GM12891 (cell line): ENCODE data around the gene BMPER.

Experiments used
- DNase-seq: peaks from one replicate; pipeline ENCODE4 v3.0.0; 2011; ENCODE audit warnings: low spot score; ENCODE audit not compliant: insufficient read length
- FAIRE-seq: peaks from 2 replicates; lab custom pipeline; 2011; peaks lifted over from hg19 to GRCh38; lab: Jason Lieb, UNC
- PAX5 ChIP-seq: IDR thresholded peaks from 2 replicates; pipeline ENCODE4 v1.6.1; 2011; ENCODE audit warnings: low read length, moderate library complexity, mild to moderate bottlenecking; ENCODE audit not compliant: insufficient read depth, severe bottlenecking
- POLR2A ChIP-seq: IDR thresholded peaks from 2 replicates; pipeline ENCODE4 v1.6.1; 2011; ENCODE audit warnings: low read depth, low read length, control low read depth
- POLR2AphosphoS5 ChIP-seq: IDR thresholded peaks from 2 replicates; pipeline ENCODE4 v1.6.1; 2011; ENCODE audit warnings: low read depth, low read length, control low read depth
- POU2F2 ChIP-seq: IDR thresholded peaks from 2 replicates; pipeline ENCODE4 v1.6.1; 2011; ENCODE audit warnings: low read depth, mild to moderate bottlenecking, control low read depth, low read length, moderate library complexity
- SPI1 ChIP-seq: IDR thresholded peaks from 2 replicates; pipeline ENCODE4 v1.6.1; 2011; ENCODE audit warnings: low read depth, low read length, control low read depth
- TAF1 ChIP-seq: IDR thresholded peaks from 2 replicates; pipeline ENCODE4 v1.6.1; 2011; ENCODE audit warnings: low read depth, low read length, control low read depth

BMPER gene

GRCh38 chr7:33961948-33962347, 56.6 kb downstream of the BMPER start:
- no peak for FAIRE-seq
- TF ChIP-seq POU2F2 (no peak), POLR2AphosphoS5 (no peak), TAF1 (no peak), PAX5 (no peak), SPI1 (no peak), POLR2A (no peak)
- DNase-seq: no peak

DNA sequence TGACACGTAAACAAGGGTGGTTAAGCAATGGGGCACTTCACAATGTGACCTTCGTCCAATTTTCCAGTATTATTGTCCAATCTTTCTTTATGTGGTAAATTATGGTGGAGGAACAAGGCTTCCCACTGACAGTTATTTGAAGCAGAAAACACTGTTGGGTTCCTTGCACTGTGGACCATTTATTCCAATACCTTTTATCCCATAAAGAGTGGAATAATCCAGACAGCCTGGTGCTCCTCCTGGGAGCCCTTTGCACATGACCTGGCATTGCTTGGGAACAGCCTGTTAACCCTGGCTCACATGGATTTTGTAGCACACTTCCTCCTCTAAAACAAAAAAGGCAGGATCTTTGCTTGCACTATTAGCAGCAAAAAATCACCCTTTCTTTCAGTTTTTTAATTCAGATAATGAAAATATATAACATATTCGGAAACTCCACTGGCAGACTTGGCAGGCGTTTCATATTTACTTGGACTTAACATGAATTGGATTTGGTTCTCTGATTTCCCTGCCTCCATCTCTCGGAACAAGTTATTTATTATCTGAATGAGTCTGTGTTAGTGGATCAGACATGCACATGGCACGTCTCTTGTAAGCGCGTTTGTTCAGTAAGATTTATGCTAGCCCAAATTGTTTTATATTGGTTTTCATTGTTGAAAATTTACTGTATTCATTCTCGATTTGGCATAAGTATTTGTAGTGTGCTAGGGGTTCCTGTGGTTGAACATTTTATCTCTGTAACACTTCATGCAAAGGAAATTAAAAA, 59.3 kb downstream of the BMPER start:
- TF ChIP-seq TAF1: no peak
- no peak for TF ChIP-seq SPI1
- TF ChIP-seq PAX5: no peak
- TF ChIP-seq POLR2A: no peak
- TF ChIP-seq POLR2AphosphoS5: no peak
- no peak for TF ChIP-seq POU2F2
- DNase-seq (no peak), FAIRE-seq (no peak)

DNA sequence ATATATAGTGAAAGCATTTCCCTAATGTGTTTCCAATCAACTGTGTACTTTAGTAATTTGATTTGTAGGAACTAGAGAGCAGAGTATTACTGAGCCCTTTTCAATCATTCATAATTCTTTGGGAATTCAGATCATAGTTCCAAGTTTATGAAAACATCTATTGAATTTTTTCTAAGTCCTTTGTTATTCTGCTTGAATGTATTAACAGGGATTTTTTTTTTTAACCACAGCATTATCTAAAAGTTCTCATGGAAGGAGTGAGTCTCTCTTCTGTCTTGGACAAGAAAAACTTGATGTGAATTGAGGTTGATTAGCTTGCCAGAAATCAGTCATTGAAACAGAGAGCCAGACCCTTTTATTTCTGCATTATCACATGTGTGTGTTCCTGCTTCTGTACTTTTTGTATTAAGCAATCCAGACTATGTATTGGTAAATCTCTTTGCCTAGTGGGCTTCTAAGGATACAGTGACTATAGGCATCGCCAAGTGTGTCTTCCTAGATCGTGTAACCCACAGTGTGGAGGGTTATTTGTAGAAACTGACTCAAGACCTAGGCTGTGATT, 59.9 kb downstream of the BMPER start:
- FAIRE-seq (no peak), DNase-seq (no peak)
- no peak for TF ChIP-seq TAF1
- no peak for TF ChIP-seq SPI1
- TF ChIP-seq POLR2AphosphoS5: no peak
- TF ChIP-seq POU2F2: no peak
- TF ChIP-seq POLR2A: no peak
- TF ChIP-seq PAX5: no peak

- DNase-seq (no peak), FAIRE-seq (no peak)
- TF ChIP-seq POLR2A (no peak), TAF1 (no peak)
These were observed 63.3 kb downstream of the BMPER start for GRCh38 chr7:33968591-33968990.

DNA sequence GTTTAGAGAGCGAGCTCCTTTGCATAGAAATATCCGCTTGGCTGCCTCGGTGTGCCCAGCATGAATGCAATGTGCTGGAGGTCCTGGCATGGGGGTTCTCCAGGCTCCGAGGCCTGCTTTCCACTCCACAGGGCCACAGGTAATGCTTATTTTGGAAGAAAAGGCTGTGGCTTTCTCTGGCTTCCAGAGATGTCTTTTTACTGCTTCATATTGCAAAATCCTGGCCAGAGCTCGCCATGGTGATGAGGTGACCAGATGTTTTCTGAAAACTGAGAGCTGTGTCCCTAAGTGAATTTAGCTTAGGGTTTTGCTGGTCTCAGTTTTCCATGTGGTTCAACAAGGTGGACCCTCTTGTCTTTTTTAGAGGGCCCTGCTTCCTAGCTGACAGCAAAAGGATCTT, 65.2 kb downstream of the BMPER start:
- TF ChIP-seq PAX5: no peak
- TF ChIP-seq SPI1: no peak
- no peak for TF ChIP-seq TAF1
- TF ChIP-seq POLR2A: no peak
- no peak for TF ChIP-seq POLR2AphosphoS5
- no peak for TF ChIP-seq POU2F2
- DNase-seq (no peak), FAIRE-seq (no peak)

DNA sequence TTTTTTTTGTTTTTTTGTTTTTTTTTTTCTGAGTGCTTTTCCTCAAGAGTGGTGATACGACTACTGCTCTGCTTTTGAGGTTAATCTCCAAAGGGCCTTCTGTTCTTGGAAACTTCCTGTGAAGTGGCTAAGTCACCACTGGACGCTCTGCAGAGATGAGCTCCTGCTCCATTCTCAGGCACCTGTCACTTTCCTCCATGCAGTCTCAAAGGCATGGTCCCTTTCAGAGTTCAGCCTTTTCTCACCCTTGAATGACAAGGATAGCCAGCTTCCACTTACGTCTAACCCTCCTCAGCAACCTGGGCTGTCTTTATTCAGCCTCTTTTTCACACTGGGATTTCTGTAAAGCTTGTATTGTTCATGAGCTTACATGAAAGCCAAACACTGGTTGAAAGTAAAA, 65.8 kb downstream of the BMPER start:
- DNase-seq (no peak), FAIRE-seq (no peak)
- no peak for TF ChIP-seq POLR2AphosphoS5
- TF ChIP-seq POLR2A: no peak
- TF ChIP-seq TAF1: no peak
- TF ChIP-seq POU2F2: no peak
- no peak for TF ChIP-seq SPI1
- no peak for TF ChIP-seq PAX5

GRCh38 chr7:33973231-33974015, 68.1 kb downstream of the BMPER start:
- FAIRE-seq (no peak), DNase-seq (no peak)
- TF ChIP-seq TAF1: no peak
- no peak for TF ChIP-seq POU2F2
- TF ChIP-seq SPI1: no peak
- no peak for TF ChIP-seq PAX5
- TF ChIP-seq POLR2AphosphoS5: no peak
- no peak for TF ChIP-seq POLR2A

GRCh38 chr7:33979300-33979806, 74.0 kb downstream of the BMPER start:
- FAIRE-seq: no peak

GRCh38 chr7:33979807-33980355, 74.5 kb downstream of the BMPER start:
- DNase-seq: no peak
- TF ChIP-seq POLR2AphosphoS5 (no peak), TAF1 (no peak), SPI1 (no peak), POLR2A (no peak), POU2F2 (no peak), PAX5 (no peak)
- no peak for FAIRE-seq

More at GRCh38 chr7:33979300-33979806, 74.0 kb downstream of the BMPER start:
- no peak for TF ChIP-seq TAF1
- DNase-seq: no peak
